Subcutaneous adipose tissue (tissue), 4 donors: ENCODE measurements around the gene KRT81. TPM values are rescaled to one million over a fixed set of nuclear protein-coding genes. Genes with fewer than 3 reads are reported as not detected.

Source experiments
- CTCF ChIP-seq: fragments of 450-650 bp; IDR thresholded peaks from one replicate; pipeline ENCODE4 v1.5.1; 2016; ENCODE audit warnings: low read depth, mild to moderate bottlenecking, control low read depth, antibody characterized with exemption, moderate library complexity
- total RNA-seq, 4 donors: library from RNA; depleted of rRNA; stranded (reverse); fragments of >200 nt; gene quantifications; one replicate each; pipeline ENCODE4 v1.1.0, GENCODE V29; 2016

The KRT81 gene
- total RNA-seq, 4 donors from 2014 or later = not detected

GRCh38 chr12:52266514-52266913 is 24.8 kb downstream of the KRT81 start:
- no peak for TF ChIP-seq CTCF

- TF ChIP-seq CTCF = no peak
Measured at GRCh38 chr12:52264435-52264825, 26.9 kb downstream of the KRT81 start.

GRCh38 chr12:52263761-52264434 is 27.4 kb downstream of the KRT81 start:
- no peak for TF ChIP-seq CTCF

- no peak for TF ChIP-seq CTCF
Measured at GRCh38 chr12:52262286-52262685, 29.0 kb downstream of the KRT81 start.

GRCh38 chr12:52261208-52261484 is 30.2 kb downstream of the KRT81 start:
- TF ChIP-seq CTCF = no peak

- no peak for TF ChIP-seq CTCF
Measured at GRCh38 chr12:52260361-52261207, 30.8 kb downstream of the KRT81 start.

- TF ChIP-seq CTCF = no peak
Measured at GRCh38 chr12:52259657-52260243, 31.6 kb downstream of the KRT81 start.
